ENCODE data around the gene INPP1.
"Not testable (repeated sequence)": the region's sequence is repeated elsewhere in the genome, so short reads cannot be mapped to it uniquely, and the experiment has no call there.

DNA sequence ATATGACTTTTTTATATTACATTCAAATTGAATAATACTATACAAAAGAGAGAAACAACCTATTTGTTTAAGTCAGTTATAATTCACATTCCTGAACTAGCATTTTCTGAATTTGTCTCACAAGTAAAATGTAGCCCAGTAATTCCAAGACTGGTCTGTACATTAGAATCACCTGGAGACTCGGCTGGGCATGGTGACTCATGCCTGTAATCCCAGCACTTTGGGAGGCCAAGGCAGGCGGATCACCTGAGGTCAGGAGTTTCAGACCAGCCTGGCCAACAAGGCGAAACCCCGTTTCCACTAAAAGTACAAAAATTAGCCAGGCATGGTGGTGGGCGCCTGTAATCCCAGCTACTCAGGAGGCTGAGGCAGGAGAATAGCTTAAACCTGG lies 30.8 kb upstream of the INPP1 start:
- TF ChIP-seq, protein P1, sequence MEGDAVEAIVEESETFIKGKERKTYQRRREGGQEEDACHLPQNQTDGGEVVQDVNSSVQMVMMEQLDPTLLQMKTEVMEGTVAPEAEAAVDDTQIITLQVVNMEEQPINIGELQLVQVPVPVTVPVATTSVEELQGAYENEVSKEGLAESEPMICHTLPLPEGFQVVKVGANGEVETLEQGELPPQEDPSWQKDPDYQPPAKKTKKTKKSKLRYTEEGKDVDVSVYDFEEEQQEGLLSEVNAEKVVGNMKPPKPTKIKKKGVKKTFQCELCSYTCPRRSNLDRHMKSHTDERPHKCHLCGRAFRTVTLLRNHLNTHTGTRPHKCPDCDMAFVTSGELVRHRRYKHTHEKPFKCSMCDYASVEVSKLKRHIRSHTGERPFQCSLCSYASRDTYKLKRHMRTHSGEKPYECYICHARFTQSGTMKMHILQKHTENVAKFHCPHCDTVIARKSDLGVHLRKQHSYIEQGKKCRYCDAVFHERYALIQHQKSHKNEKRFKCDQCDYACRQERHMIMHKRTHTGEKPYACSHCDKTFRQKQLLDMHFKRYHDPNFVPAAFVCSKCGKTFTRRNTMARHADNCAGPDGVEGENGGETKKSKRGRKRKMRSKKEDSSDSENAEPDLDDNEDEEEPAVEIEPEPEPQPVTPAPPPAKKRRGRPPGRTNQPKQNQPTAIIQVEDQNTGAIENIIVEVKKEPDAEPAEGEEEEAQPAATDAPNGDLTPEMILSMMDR (IDR thresholded peaks at IDR 0.05), result not testable (repeated sequence)
- not testable (repeated sequence) for TF ChIP-seq POLR2A (IDR thresholded peaks at IDR 0.05)
